Trophoblast cell (in vitro differentiated cells and primary cell): ENCODE results near the gene ST6GALNAC3.

Source experiments
- DNase-seq, 2 donors: peaks; one replicate each; pipeline ENCODE4 v3.0.0-alpha.2; 2016
- H2AFZ ChIP-seq: 2 replicates; pipeline ENCODE4 v1.6.1; 2013; ENCODE audit warnings: low read length, moderate library complexity, mild to moderate bottlenecking; ENCODE audit not compliant: insufficient read depth, poor library complexity
- H2AK5ac ChIP-seq: 2 replicates; pipeline ENCODE4 v1.6.1; 2013; ENCODE audit warnings: mild to moderate bottlenecking, low read length
- H2BK120ac ChIP-seq: 2 replicates; pipeline ENCODE4 v1.6.1; 2013; ENCODE audit warnings: low read length, mild to moderate bottlenecking, moderate library complexity; ENCODE audit not compliant: insufficient read depth, poor library complexity
- H2BK12ac ChIP-seq: 2 replicates; pipeline ENCODE4 v1.6.1; 2013; ENCODE audit warnings: mild to moderate bottlenecking, low read length, moderate library complexity
- H2BK5ac ChIP-seq: 2 replicates; pipeline ENCODE4 v1.6.1; 2013; ENCODE audit warnings: low read length, low read depth, moderate library complexity, mild to moderate bottlenecking; ENCODE audit not compliant: poor library complexity
- H3K14ac ChIP-seq: 2 replicates; pipeline ENCODE4 v1.6.1; 2013; ENCODE audit warnings: mild to moderate bottlenecking, low read length
- H3K18ac ChIP-seq: 2 replicates; pipeline ENCODE4 v1.6.1; 2013; ENCODE audit warnings: mild to moderate bottlenecking, low read length
- H3K23ac ChIP-seq: 2 replicates; pipeline ENCODE4 v1.6.1; 2013; ENCODE audit warnings: low read length
- H3K27ac ChIP-seq: 2 replicates; pipeline ENCODE4 v1.5.1; 2013; ENCODE audit warnings: low read depth, mild to moderate bottlenecking, inconsistent platforms, low read length, moderate library complexity
- H3K27me3 ChIP-seq: 2 replicates; pipeline ENCODE4 v1.6.1; 2013; ENCODE audit warnings: inconsistent platforms, mild to moderate bottlenecking, low read length, moderate library complexity; ENCODE audit not compliant: insufficient read depth
- H3K36me3 ChIP-seq, 2 experiments: 1 replicate in 1 of 2; 2 replicates in 1 of 2; pipeline ENCODE4 v1.6.1; 2013; ENCODE audit warnings: low read length in 2 of 2, mild to moderate bottlenecking in 2 of 2, moderate library complexity in 1 of 2; ENCODE audit not compliant: insufficient read depth in 2 of 2, control insufficient read depth in 1 of 2
- H3K4ac ChIP-seq: 2 replicates; pipeline ENCODE4 v1.6.1; 2013; ENCODE audit warnings: low read depth, mild to moderate bottlenecking, low read length, moderate library complexity
- H3K4me1 ChIP-seq, 2 experiments: 1 replicate in 1 of 2; 2 replicates in 1 of 2; pipeline ENCODE4 v1.6.1; 2013; ENCODE audit warnings: low read length in 2 of 2, mild to moderate bottlenecking in 2 of 2, moderate library complexity in 1 of 2; ENCODE audit not compliant: insufficient read depth in 2 of 2, control insufficient read depth in 1 of 2
- H3K4me2 ChIP-seq: 2 replicates; pipeline ENCODE4 v1.6.1; 2013; ENCODE audit warnings: inconsistent platforms, mild to moderate bottlenecking, low read length, moderate library complexity
- H3K4me3 ChIP-seq: 2 replicates; pipeline ENCODE4 v1.5.1; 2013; ENCODE audit warnings: mild to moderate bottlenecking, low read depth, low read length, inconsistent platforms
- H3K79me1 ChIP-seq: one replicate; pipeline ENCODE4 v1.6.1; 2013; ENCODE audit warnings: low read length
- H3K79me2 ChIP-seq: 2 replicates; pipeline ENCODE4 v1.6.1; 2013; ENCODE audit warnings: low read length, mild to moderate bottlenecking; ENCODE audit not compliant: control insufficient read depth, insufficient read depth, poor library complexity
- H3K9ac ChIP-seq: 2 replicates; pipeline ENCODE4 v1.6.1; 2013; ENCODE audit warnings: mild to moderate bottlenecking, low read length
- H3K9me3 ChIP-seq: 2 replicates; pipeline ENCODE4 v1.6.1; 2013; ENCODE audit warnings: low read depth, mild to moderate bottlenecking, control low read depth, inconsistent platforms, low read length; ENCODE audit not compliant: insufficient read depth
- H4K12ac ChIP-seq: 2 replicates; pipeline ENCODE4 v1.6.1; 2013; ENCODE audit warnings: low read depth, mild to moderate bottlenecking, low read length, moderate library complexity
- H4K8ac ChIP-seq: 2 replicates; pipeline ENCODE4 v1.6.1; 2013; ENCODE audit warnings: low read depth, mild to moderate bottlenecking, low read length, moderate library complexity
- H4K91ac ChIP-seq: one replicate; pipeline ENCODE4 v1.6.1; 2013; ENCODE audit warnings: low read depth, mild to moderate bottlenecking, low read length, moderate library complexity
- WGBS: extraction: QIAGEN DNeasy Blood & Tissue Kit; methylation state at CpG from one replicate; pipeline ENCODE4 v1.1.7; 2013; ENCODE audit warnings: missing lambda C conversion rate; ENCODE audit not compliant: insufficient read length, insufficient coverage; ENCODE audit errors: extremely low coverage; 5-methylcytosine and 5-hydroxymethylcytosine counted together

Gene ST6GALNAC3

DNA sequence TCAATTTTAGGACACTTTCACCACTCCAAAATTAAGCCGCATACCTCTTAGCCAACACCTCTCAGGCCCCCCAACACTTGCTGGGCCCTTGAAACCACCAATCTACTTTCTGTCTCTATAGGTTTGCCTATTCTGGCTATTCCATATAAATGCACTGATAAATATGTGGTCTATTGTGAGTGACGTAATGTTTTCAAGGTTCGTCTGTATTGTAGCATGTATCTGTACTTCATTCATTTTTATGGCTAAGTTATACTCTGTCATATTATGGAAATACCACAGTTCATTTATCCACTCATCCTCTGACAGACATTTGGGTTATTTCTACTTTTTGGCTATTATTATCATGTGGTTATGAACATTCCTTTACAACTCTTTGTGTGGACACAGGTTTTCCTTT, 432.8 kb downstream of the ST6GALNAC3 start:
- Histone ChIP-seq H3K23ac (no peak overlapping the region), H3K4me3 (no peak overlapping the region), H3K27ac (no peak overlapping the region), H3K9ac (no peak overlapping the region), H3K27me3 (no peaks in the 10 kb centered on the region), H3K14ac (no peak overlapping the region), H3K79me1 (no peaks in the 10 kb centered on the region), H3K9me3 (no peaks in the 10 kb centered on the region), H3K18ac (no peak overlapping the region), H4K8ac (no peak overlapping the region), H3K79me2 (no peaks in the 10 kb centered on the region), H3K36me3 (no peaks in the 10 kb centered on the region), H4K91ac (no peak overlapping the region), H2AK5ac (no peak overlapping the region), H3K4me2 (no peak overlapping the region), H3K4me1 (no peaks in the 10 kb centered on the region), H2AFZ (no peak overlapping the region), H4K12ac (no peak overlapping the region), H2BK12ac (no peak overlapping the region), H2BK5ac (no peak overlapping the region), H2BK120ac (no peak overlapping the region), H3K4ac (no peak overlapping the region)
- no peak for DNase-seq
- WGBS, result no CpG with 5 or more reads among the region's 3 CpGs

DNA sequence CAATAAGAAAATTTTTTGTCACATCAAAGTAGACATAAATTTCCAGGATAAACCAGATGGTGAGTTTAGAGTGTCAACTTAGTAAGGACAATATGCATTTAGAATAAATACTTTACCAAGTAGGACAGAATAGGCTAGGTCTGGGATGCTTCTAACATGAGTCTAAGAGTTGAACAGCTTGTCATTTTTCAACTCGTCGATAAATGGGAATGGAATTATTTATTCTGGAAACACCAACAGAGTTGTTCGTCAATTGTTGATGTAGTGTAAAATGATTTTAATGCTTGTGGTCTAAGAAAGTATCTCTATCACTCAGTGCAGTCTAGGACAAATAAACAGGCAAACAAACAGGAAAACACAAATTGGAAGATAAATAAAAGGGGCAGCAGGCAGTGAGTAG, 434.3 kb downstream of the ST6GALNAC3 start:
- H4K12ac ChIP-seq, result no peak overlapping the region
- no peaks in the 10 kb centered on the region for H3K36me3 ChIP-seq
- no peak overlapping the region for H4K8ac ChIP-seq
- H2AK5ac ChIP-seq, result no peak overlapping the region
- H2AFZ ChIP-seq, result no peak overlapping the region
- no peak overlapping the region for H2BK5ac ChIP-seq
- no peaks in the 10 kb centered on the region for H3K79me2 ChIP-seq
- no peak overlapping the region for H2BK120ac ChIP-seq
- no peak overlapping the region for H2BK12ac ChIP-seq
- H3K14ac ChIP-seq, result no peak overlapping the region
- no peak for DNase-seq
- H3K23ac ChIP-seq, result no peak overlapping the region
- no peak overlapping the region for H3K27ac ChIP-seq
- H3K27me3 ChIP-seq, result no peaks in the 10 kb centered on the region
- no peak overlapping the region for H4K91ac ChIP-seq
- no peak overlapping the region for H3K4me2 ChIP-seq
- no peak overlapping the region for H3K18ac ChIP-seq
- H3K9ac ChIP-seq, result no peak overlapping the region
- no peak overlapping the region for H3K4me3 ChIP-seq
- no peaks in the 10 kb centered on the region for H3K9me3 ChIP-seq
- no peaks in the 10 kb centered on the region for H3K4me1 ChIP-seq
- no CpG with 5 or more reads among the region's 3 CpGs for WGBS
- H3K79me1 ChIP-seq, result no peaks in the 10 kb centered on the region
- no peak overlapping the region for H3K4ac ChIP-seq

DNA sequence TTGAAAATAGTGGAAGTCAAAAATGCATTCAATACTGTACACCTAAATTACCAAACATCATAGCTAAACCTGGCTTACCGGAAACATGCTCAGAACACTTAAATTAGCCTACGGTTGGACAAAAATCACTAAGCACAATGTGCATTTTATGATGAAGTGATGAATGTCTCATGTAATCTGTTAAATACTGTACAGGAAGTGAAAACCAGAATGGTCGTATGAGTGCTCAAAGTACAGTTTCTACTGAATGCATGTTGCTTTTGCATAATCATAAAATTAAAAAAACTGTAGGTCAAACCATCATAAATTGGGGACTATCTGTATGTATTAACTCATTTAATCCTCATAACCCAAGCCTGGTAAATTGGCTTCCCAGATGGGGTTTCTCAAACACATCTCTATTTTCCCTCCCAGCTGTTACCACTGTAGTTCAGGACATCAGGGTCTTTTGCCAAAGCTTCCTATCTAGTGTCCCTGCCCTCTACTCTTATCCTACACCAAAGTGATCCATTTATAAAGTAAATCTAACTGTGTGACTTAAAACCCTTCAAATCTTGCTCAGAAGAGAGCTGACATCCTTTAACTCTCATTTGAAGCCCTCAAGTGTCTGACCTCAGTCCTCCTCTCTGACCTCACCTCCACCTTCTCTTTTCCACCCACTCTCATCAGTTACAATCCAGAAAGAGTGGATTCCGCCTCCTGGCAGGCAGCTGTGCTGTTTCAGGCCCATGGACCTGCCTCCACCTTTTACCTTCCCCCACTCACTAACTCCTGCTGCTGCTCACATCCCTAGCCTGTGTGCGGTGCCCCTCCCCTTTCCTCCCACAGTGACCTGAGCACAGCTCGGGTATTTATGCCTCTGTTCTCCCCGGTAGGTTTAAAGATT, 436.4 kb downstream of the ST6GALNAC3 start:
- Histone ChIP-seq H3K18ac (no peak overlapping the region), H3K14ac (no peak overlapping the region), H2AFZ (no peak overlapping the region), H2BK120ac (no peak overlapping the region), H3K23ac (no peak overlapping the region), H3K27ac (no peak overlapping the region), H3K4me1 (no peaks in the 10 kb centered on the region), H4K91ac (no peak overlapping the region), H4K8ac (no peak overlapping the region), H3K36me3 (no peaks in the 10 kb centered on the region), H3K9me3 (no peaks in the 10 kb centered on the region), H4K12ac (no peak overlapping the region), H2BK5ac (no peak overlapping the region), H3K79me1 (no peaks in the 10 kb centered on the region), H3K4me2 (no peak overlapping the region), H3K4me3 (no peak overlapping the region), H2BK12ac (no peak overlapping the region), H3K9ac (no peak overlapping the region), H2AK5ac (no peak overlapping the region), H3K4ac (no peak overlapping the region), H3K27me3 (no peaks in the 10 kb centered on the region), H3K79me2 (no peaks in the 10 kb centered on the region)
- no peak for DNase-seq
- no CpG with 5 or more reads among the region's 7 CpGs for WGBS

- H3K27me3 ChIP-seq, result no peaks in the 10 kb centered on the region
- H3K36me3 ChIP-seq, result no peaks in the 10 kb centered on the region
- WGBS, result no CpG with 5 or more reads among the region's 5 CpGs
- no peaks in the 10 kb centered on the region for H3K9me3 ChIP-seq
- H3K4me2 ChIP-seq, result no peak overlapping the region
- no peak overlapping the region for H2AK5ac ChIP-seq
- no peak overlapping the region for H3K14ac ChIP-seq
- no peak overlapping the region for H3K4ac ChIP-seq
- H2BK12ac ChIP-seq, result no peak overlapping the region
- no peak overlapping the region for H3K18ac ChIP-seq
- no peak overlapping the region for H2AFZ ChIP-seq
- H4K12ac ChIP-seq, result no peak overlapping the region
- H3K79me1 ChIP-seq, result no peaks in the 10 kb centered on the region
- no peak overlapping the region for H2BK120ac ChIP-seq
- H3K9ac ChIP-seq, result no peak overlapping the region
- H3K4me1 ChIP-seq, result no peaks in the 10 kb centered on the region
- no peaks in the 10 kb centered on the region for H3K79me2 ChIP-seq
- no peak overlapping the region for H3K23ac ChIP-seq
- H4K8ac ChIP-seq, result no peak overlapping the region
- no peak for DNase-seq
- H3K27ac ChIP-seq, result no peak overlapping the region
- H2BK5ac ChIP-seq, result no peak overlapping the region
- H3K4me3 ChIP-seq, result no peak overlapping the region
- H4K91ac ChIP-seq, result no peak overlapping the region
Observed at GRCh38 chr1:76511558-76512179, 437.1 kb downstream of the ST6GALNAC3 start.
